Thyroid gland (tissue), 4 donors: ENCODE data around the gene AGFG2.

Experiments
- POLR2A ChIP-seq, 2 donors: fragments of 450-650 bp; IDR thresholded peaks; one replicate each; pipeline ENCODE4 v1.6.1; 2017; ENCODE audit warnings: antibody characterized with exemption in 2 of 2, mild to moderate bottlenecking in 2 of 2, moderate library complexity in 1 of 2
- TF ChIP-seq, protein P1 (sequence below), 6 experiments: fragments of 200-600 bp in 3 of 6; fragments of 450-650 bp in 3 of 6; sonication (generic) in 3 of 6; IDR thresholded peaks; one replicate each; pipeline ENCODE4 v1.5.1; 2016 to 2019; ENCODE audit warnings: antibody characterized with exemption in 6 of 6, mild to moderate bottlenecking in 2 of 6, inconsistent platforms in 1 of 6, moderate library complexity in 1 of 6

DNA sequence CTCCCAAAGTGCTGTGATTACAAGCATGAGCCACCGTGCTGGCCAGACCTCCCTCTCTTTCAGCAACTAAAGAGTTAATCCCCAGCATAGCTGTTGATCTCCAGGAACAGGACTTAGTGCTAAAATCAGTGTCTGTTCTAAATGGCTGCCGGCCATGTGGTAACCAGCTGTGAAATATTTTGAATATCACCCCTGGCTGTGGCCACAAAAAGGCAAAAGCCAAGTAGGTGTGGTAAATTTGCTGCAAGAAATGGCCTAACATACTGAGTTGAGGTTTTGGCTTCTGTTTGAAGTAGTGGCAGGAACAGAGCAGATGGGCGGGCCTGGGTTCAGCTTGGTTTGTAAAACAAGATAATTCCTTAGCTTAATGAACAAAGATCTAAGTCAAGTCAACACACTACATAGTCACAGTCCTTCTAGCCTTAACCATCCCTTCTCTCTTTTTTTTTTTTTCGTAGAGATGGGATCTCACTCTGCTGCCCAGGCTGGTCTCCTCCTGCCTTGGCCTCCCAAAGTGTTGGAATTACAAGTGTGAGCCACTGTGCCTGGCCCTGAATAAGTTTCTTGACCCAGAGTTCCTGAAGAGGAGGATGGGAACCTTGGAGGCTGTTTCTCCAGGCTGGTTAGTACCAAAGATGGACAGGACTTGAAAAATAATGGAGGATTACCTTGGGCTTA, 22.7 kb upstream of the AGFG2 start:
- TF ChIP-seq POLR2A (IDR thresholded peaks at IDR 0.05) = no peak
- TF ChIP-seq, protein P1, sequence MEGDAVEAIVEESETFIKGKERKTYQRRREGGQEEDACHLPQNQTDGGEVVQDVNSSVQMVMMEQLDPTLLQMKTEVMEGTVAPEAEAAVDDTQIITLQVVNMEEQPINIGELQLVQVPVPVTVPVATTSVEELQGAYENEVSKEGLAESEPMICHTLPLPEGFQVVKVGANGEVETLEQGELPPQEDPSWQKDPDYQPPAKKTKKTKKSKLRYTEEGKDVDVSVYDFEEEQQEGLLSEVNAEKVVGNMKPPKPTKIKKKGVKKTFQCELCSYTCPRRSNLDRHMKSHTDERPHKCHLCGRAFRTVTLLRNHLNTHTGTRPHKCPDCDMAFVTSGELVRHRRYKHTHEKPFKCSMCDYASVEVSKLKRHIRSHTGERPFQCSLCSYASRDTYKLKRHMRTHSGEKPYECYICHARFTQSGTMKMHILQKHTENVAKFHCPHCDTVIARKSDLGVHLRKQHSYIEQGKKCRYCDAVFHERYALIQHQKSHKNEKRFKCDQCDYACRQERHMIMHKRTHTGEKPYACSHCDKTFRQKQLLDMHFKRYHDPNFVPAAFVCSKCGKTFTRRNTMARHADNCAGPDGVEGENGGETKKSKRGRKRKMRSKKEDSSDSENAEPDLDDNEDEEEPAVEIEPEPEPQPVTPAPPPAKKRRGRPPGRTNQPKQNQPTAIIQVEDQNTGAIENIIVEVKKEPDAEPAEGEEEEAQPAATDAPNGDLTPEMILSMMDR (IDR thresholded peaks at IDR 0.05) = no peak
